Measurements from ENCODE around the gene KRT81.
"Not testable (repeated sequence)": the region's sequence is repeated elsewhere in the genome, so short reads cannot be mapped to it uniquely, and the experiment has no call there.

Gene KRT81

DNA sequence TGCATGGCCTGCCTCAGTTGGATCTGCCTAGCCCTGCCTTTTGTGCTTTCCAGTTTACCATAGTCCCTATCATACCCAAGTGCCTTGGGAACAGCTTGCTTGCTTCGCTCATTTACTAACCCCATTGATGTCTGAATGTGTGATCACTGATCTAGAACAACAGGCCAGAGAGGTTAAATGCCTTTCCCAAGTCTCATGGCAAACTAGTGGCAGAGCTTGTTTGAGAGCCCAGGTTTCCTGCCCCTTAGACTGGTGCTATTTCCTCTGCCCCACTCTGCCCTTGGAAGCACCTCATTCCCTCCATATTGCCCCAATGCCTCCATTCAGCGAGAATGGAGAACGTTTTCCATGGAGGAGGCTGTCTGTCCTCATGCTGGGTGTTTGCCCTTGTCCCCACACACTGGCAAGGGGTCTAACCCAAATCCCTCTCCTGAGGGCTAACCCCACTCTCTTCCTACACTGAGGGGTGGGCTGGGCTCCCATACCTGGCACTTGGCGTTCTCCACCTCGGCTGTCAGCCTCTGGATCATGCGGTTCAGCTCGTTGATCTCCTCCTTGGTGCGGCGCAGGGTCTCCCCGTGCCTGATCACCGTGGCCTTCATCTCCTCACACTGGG lies 38.5 kb downstream of the KRT81 start:
- TF ChIP-seq, protein P1, sequence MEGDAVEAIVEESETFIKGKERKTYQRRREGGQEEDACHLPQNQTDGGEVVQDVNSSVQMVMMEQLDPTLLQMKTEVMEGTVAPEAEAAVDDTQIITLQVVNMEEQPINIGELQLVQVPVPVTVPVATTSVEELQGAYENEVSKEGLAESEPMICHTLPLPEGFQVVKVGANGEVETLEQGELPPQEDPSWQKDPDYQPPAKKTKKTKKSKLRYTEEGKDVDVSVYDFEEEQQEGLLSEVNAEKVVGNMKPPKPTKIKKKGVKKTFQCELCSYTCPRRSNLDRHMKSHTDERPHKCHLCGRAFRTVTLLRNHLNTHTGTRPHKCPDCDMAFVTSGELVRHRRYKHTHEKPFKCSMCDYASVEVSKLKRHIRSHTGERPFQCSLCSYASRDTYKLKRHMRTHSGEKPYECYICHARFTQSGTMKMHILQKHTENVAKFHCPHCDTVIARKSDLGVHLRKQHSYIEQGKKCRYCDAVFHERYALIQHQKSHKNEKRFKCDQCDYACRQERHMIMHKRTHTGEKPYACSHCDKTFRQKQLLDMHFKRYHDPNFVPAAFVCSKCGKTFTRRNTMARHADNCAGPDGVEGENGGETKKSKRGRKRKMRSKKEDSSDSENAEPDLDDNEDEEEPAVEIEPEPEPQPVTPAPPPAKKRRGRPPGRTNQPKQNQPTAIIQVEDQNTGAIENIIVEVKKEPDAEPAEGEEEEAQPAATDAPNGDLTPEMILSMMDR (IDR thresholded peaks at IDR 0.05; ENCODE audit: control insufficient read depth, insufficient read depth, low read depth, low read length, missing control alignments): no peak
- DNase-seq (ENCODE audit: low read depth): no peak

DNA sequence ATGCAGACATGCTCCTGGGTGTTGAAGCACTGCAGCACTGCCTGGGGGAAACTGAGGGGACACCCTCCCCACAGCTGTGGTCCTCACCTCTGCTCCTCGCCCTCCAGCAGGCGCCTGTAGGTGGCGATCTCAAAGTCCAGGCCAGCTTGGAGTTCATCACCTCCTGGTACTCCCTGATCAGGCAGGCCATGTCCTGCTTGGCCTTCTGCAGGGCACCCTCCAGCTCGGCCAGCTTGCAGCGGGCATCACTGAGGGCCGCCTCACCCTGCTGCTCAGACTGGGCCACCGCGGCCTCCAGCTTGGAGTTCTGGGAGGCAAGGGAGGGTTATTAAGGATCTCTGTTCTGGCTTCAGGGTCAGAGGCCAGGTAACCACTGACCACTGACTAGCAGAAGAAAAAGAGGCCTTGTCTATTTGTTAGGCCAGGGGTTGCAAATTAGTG lies 39.1 kb downstream of the KRT81 start:
- H3K4me3 ChIP-seq (ENCODE audit: control insufficient read depth, low read depth, low read length); DNase-seq (ENCODE audit: low read depth): not testable (repeated sequence)

More for the DNA sequence above, 38.5 kb downstream of the KRT81 start:
- no peak overlapping the region for H3K4me3 ChIP-seq (ENCODE audit: control insufficient read depth, low read depth, low read length)

DNA sequence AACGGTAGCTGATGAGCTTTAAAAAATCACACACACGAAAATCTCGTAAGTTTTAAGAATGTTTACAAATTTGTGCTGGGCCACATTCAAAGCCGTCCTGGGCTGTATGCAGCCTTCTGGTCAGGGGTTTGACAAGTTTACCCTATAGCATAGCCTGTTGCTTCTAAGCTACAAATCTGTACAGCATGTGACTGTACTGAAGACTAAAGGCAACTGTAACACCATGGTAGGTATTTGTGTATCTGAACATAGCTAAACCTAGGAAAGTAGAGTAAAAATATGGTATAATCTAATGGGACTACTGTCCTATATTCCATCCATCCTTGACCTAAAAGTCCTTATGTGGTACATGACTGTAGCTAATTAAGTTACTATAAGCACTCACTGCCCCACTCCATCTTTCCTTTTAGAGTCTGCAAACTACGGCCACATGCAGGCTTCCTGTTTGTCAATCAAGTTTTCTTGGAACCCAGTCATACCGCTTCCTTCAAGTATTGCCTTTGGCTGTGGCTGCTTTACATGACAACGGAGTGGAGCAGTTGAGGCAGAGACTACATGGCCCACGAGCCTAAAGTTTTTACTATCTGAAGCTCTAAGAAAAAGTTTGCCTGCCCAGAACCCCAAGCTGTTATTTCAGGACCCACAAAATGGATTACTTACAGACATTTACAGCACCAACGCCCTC lies 39.8 kb downstream of the KRT81 start:
- TF ChIP-seq, protein P1 (IDR thresholded peaks at IDR 0.05; ENCODE audit: control insufficient read depth, insufficient read depth, low read depth, low read length, missing control alignments): no peak
- no peak overlapping the region for H3K4me3 ChIP-seq (ENCODE audit: control insufficient read depth, low read depth, low read length)
- DNase-seq (ENCODE audit: low read depth): no peak

DNA sequence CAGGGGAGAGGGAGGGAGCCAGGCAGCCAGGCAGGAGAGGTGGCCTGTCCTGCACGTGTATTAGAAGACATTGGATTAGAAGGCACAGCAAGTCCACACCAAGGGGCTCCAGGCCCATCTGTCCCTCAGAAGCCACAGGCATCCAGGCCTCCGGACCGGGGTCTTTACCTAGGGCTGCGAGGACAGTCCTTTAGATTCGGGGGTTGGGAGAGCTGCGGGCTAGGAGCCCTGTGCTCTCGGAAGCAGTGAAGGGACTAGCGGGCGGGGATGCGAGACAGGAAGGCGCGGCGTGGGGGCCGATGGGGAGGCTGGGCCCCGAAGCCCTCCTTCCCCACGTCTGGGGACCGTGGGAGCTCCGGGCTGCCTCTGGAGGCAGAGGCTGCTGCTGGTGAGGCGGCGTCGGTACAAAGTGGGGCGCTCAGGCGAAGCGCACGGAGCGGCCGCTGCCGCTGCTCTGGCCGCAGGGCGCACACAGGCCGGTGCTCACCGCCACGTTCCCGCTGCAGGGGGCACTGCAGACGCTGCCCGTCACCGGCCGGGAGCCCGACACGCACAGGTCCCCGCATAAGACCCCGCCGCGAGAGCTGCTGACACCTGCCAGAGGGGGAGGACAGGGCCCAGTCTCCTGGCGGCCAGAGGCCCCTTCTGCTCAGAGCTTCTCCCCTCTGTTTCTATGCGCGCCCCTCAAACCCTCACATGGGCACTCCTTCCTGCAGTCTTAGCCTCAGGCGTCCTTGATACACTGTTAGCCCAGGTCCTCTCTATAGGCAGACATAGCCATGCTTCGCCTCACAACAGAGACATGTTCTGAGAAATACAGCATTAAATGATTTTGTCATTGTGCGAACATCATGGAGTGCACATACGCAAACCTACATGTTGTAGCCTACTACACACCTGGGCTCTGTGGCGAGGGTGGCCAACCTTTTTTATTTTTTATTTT lies 41.0 kb downstream of the KRT81 start:
- TF ChIP-seq, protein P1 (IDR thresholded peaks at IDR 0.05; ENCODE audit: control insufficient read depth, insufficient read depth, low read depth, low read length, missing control alignments): no peak
- DNase-seq (ENCODE audit: low read depth): no peak
- no peak overlapping the region for H3K4me3 ChIP-seq (ENCODE audit: control insufficient read depth, low read depth, low read length)

DNA sequence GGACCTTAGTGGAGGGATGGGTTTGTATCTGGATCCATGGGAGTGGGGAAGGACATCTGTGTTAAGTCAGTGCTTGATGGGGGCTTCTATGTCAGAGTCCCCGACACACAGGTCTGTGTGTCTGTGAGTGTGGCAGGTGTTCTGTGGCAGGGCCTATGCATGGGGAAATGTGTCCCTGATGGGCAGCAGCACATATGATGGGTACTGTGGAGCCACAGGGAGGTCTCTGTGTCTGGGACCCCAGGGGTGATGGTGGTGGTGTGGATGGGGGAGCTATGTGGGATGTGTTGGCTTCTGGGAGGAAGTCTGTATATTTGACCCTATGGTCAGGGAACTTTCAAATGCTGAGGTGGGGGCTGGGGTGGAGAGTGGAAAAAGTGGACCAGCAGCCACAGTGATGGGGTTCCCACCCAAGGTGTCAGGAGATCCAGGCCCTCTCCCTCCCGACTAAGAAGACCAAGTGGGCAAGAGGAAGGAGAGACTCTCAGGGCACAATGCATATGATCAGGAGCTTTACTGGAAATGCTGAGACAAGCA lies 41.8 kb downstream of the KRT81 start:
- TF ChIP-seq, protein P1 (IDR thresholded peaks at IDR 0.05; ENCODE audit: control insufficient read depth, insufficient read depth, low read depth, low read length, missing control alignments): no peak
- no peak for DNase-seq (ENCODE audit: low read depth)
- H3K4me3 ChIP-seq (ENCODE audit: control insufficient read depth, low read depth, low read length): no peak overlapping the region

DNA sequence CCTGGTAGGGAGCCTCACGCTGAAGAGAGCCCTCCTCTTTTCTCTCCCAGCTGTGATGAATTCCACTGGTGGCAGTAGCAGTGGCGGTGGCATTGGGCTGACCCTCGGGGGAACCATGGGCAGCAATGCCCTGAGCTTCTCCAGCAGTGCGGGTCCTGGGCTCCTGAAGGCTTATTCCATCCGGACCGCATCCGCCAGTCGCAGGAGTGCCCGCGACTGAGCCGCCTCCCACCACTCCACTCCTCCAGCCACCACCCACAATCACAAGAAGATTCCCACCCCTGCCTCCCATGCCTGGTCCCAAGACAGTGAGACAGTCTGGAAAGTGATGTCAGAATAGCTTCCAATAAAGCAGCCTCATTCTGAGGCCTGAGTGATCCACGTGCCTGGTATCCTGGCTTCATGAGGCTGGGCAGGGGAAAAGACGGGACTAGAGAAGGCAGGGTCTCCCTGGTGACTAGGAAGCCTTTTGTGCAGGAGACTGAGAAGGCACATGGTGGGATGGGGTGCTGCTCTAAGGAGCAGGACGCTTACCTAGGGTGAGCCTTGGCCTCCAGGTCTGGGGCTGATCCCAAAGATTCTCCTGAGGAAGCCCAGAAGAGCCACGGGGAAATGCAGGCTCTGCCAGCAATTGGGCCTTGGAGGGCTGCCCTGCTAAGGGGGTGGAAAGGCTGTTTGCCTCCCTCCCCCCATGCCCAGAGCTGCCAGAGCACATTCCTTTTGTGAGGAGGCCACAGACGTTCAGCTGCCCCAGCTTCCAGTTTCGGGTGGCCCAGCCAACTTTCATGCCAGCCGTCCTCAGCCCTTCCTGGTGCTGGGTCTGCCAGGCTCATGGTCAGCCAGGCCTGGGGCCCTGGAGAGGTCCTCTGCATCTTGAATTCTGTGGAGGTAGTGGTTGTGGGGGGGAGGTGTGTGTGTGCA lies 42.5 kb downstream of the KRT81 start:
- TF ChIP-seq, protein P1 (IDR thresholded peaks at IDR 0.05; ENCODE audit: control insufficient read depth, insufficient read depth, low read depth, low read length, missing control alignments): no peak
- DNase-seq (ENCODE audit: low read depth): no peak
- no peak overlapping the region for H3K4me3 ChIP-seq (ENCODE audit: control insufficient read depth, low read depth, low read length)

Data from AG09309 (cell line).